Activated CD8-positive, alpha-beta memory T cell treated with anti-CD3 and anti-CD28 coated beads, Interleukin-2, amount 50 U/mL, for 4 hours (primary cell): ENCODE results near the gene TMEM145.
"Not testable (repeated sequence)": the region's sequence is repeated elsewhere in the genome, so short reads cannot be mapped to it uniquely, and the experiment has no call there.

Source experiments
- DNase-seq: peaks from one replicate; pipeline ENCODE4 v3.0.0-alpha.2; 2020

Gene TMEM145

DNA sequence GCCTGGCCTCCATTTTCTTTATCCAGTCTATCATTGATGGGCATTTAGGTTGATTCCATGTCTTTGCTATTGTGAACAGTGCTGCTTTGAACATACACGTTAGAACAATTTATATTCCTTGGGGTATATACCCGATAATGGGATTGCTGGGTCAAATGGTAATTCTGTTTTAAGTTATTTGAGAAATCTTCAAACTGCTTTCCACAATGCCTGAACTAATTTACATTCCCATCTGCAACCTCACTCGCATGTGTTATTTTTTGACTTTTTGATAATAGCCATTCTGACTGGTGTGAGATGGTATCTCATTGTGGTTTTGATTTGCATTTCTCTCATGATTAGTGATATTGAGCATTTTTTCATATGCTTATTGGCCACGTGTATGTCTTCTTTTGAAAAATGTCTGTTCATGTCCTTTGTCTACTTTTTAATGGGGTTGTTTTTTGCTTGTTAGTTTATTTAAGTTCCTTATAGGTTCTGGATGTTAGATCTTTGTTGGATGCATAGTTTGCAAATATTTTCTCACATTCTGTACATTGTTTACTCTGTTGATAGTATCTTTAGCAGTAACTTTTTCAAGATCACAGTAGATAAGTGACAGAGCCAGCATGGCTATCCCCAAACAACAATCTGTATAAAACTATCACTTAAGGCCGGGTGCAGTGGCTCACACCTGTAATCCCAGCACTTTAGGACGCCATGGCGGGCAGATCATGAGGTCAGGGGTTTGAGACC, 26.2 kb downstream of the TMEM145 start:
- not testable (repeated sequence) for DNase-seq

DNA sequence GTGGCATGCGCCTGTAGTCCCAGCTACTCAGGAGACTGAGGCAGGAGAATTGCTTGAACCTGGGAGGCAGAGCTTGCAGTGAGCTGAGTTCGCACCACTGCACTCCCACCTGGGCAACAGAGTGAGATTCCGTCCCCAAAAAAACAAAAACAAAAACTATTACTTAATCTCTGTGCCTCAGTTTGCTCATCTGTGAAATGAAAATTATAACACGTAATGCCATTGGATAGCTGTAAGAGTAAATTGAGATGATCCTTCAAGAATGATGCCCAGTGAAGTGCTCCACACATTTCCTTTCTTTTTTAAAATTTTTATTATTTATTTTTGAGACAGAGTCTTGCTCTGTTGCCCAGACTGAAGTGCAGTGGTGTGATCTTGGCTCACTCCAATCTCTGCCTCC, 26.8 kb downstream of the TMEM145 start:
- not testable (repeated sequence) for DNase-seq

DNA sequence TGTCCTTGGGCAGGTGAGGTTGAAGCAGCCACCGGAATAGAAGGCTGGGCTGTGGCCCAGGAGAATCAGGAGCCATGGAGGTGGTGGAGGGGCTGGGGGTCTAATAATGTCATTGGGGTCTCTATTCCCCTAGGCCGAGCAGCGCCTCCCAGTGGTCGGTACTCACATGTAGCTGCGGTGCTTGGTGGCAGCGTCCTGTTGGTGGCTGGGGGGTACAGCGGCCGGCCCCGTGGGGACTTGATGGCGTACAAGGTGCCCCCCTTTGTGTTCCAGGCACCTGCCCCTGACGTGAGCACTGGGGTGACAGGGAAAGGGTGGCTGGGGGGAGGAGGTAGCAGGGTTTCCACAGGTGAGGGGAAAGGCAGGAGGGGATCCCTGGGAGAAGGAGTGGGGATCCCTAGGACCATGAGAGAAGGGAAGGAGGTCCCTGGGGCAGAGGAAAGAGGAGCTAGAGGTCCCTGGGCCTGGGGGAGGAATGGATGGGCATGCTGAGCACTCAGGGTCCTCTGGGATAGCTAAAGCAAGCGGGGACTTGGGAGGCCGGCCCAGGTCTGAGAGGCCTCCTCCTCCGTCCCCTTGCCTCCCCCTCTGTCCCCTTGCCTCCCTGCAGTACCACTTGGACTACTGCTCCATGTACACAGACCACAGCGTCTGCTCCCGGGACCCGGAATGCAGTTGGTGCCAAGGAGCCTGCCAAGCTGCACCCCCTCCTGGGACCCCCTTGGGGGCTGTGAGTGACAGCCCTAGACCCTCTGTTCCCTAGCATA, 30.4 kb downstream of the TMEM145 start:
- no peak for DNase-seq

DNA sequence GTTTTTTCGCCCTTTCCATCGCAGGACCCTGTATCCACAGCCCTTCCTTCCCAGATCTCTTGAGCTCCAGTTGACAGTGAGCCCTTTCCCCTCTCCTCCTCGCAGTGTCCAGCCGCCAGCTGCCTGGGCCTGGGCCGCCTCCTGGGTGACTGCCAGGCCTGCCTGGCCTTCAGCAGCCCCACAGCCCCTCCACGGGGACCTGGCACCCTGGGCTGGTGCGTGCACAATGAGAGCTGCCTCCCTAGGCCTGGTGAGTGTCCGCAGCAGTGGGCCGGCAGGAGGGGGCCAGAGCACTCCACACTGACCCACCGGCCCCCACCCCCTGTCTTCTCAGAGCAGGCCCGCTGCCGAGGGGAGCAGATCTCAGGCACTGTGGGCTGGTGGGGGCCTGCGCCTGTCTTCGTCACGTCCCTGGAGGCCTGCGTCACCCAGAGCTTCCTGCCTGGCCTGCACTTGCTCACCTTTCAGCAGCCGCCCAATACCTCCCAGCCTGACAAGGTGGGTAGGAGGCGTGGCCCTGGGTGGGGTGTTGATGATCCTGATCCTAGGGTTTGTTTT, 31.3 kb downstream of the TMEM145 start:
- no peak for DNase-seq

DNA sequence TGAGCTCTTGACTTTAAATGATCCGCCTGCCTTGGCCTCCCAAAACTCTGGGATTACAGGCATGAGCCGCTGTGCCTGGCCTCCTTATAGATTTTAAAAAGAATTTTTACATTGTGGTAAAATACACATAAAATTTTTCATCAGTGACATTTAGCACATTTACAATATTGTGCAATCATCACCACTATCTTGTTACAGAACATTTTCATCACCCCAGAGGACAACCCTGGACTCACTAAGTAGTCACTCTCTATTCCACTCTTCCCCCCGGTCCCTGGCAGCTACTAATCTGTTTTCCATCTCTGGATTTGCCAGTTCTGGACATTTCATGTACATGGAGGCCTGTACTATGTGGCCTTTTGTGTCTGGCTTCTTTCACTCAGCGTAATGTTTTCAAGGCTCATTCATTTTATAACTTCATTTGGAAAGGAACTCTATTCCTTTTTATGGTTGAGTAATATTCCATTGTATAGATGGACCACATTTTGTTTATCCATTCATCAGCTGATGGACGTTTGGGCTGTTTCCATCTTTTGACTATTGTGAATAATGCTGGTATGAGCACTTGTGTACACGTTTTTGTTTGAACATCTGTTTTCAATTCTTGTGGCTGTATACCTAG, 32.2 kb downstream of the TMEM145 start:
- DNase-seq = no peak

DNA sequence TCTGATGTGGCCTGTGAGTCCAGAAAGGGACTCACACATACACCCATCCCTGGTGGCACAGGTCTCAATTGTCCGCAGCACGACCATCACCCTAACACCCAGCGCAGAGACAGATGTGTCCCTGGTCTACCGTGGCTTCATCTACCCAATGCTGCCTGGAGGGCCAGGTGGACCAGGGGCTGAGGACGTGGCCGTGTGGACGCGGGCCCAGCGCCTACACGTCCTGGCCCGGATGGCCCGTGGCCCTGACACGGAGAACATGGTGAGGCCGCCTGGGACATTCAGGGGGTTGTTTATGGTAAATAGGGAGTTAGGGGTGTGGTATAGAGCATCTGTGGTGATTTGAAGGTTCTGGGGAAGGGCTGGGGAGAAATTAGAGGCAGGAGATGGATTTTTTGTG, 35.1 kb downstream of the TMEM145 start:
- no peak for DNase-seq

DNA sequence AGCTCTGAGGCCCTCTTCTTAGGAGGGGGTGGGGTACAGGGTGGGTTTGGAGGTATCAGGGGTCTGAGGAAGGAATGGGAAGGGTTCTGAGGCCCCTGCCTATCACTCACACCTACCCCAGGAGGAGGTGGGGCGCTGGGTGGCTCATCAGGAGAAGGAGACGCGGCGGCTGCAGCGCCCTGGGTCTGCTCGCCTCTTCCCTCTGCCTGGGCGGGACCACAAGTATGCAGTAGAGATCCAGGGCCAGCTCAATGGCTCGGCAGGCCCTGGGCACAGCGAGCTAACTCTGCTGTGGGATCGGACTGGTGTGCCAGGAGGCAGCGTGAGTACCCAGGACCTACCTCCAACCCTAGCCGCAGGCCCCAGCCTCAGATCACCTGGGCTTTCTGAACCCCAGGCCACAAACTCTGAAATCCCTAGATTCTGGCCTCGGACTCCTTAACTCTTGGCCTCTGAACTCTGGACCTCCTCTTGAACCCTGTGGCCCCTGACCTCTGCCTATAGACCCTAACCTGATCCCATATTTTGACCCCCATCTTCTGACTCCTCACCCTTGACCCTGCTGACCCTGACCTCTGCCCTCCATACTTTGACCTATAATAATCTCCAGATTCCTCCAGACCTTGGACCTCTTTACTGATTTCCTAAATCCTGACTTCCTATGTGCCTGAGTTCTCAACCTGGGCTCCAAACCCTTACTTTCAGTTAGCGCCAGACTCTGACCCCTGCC, 36.4 kb downstream of the TMEM145 start:
- no peak for DNase-seq

DNA sequence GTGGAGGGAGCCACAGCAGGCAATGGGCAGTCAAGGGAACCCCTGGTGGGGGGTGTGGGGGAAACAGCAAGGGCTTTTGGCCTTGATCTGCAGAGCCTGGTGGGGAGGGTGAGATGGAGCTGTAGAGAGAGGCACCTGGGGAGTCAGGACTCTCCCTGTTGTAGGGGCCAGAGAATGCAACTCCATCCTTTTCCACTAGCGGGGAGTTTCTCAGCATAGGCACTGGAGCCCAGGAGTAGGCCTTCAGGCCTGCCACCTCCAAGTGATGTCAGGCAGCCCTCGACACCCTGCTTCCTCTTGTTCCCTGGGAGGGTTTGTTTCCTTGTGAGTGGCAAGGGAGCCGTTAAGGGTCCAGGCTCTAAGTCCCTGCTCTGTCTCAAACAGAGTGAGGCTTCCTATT, 37.3 kb downstream of the TMEM145 start:
- no peak for DNase-seq

DNA sequence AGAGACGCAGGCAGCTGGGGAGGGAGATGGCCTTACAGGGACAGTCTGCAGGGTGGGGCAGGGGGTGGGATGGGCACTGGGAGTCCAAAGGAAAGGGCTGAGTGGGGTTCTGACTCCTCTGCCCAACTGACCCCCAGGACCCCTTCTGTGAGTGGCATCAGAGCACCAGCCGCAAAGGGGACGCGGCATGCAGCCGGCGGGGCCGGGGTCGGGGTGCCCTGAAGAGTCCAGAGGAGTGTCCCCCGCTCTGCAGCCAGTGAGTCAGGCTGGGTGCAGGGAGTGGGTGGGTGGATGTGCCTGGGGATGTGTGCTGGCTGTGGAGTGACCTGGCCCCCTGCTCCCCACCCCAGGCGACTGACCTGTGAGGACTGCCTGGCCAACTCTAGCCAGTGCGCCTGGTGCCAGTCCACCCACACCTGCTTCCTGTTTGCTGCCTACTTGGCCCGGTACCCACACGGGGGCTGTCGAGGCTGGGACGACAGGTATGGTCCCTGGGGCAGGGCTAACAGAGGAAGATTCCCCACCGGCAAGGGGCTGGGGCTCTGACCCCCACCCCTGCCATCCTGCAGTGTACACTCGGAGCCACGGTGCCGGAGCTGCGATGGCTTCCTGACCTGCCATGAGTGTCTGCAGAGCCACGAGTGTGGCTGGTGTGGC, 38.1 kb downstream of the TMEM145 start:
- DNase-seq = no peak

DNA sequence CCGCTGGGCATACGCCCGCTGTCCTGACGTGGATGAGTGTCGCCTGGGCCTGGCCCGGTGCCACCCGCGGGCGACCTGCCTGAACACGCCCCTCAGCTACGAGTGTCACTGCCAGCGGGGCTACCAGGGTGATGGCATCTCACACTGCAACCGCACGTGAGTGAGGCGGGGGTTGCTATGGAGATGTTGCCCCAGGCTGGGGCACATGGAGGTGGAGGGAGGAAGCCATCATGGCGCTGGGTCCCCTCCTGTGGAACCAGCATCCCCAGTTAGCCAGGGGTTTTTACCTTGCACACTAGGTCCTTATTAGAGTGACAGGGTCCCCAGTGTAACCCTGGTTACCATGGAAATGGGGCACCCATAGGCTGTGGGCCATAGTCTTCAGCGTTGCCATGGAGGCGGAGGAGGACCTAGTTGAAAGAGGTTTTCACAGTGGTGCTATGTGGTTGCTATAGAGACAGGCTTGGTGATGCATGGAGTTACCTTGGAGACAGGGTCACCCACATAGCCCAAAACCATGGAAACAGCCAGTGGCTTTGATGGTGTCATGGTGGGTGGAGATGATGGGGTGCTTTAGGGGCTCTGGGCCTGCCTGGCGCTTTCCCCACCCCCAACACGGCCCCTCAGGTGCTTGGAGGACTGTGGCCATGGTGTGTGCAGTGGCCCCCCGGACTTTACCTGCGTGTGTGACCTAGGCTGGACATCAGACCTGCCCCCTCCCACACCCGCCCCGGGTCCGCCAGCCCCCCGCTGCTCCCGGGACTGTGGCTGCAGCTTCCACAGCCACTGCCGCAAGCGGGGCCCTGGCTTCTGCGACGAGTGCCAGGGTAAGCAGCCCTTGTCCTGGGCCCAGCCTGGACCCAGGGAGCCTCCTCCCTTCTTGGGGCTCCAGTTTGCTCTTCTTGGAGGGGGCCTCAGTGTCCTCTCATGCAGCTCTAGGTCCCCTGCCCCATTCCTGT, 39.5 kb downstream of the TMEM145 start:
- no peak for DNase-seq

DNA sequence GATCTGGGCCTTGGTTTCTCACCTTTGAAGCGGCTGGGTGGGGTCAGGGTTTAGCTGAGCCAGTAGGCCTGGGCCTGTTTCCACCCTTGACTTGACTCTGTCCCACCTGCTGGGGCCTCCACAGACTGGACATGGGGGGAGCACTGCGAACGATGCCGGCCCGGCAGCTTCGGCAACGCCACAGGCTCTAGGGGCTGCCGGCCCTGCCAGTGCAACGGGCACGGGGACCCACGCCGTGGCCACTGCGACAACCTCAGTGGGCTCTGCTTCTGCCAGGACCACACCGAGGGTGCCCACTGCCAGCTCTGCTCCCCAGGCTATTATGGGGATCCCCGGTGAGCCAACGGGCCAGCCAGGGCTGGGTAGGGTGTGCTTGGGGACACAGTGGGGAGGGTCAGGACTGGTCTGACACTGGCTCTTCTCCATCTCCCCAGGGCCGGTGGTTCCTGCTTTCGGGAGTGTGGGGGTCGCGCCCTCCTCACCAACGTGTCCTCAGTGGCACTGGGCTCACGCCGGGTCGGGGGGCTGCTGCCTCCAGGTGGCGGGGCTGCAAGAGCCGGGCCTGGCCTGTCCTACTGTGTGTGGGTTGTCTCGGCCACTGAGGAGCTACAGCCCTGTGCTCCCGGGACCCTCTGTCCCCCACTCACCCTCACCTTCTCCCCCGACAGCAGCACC, 40.4 kb downstream of the TMEM145 start:
- DNase-seq = no peak

DNA sequence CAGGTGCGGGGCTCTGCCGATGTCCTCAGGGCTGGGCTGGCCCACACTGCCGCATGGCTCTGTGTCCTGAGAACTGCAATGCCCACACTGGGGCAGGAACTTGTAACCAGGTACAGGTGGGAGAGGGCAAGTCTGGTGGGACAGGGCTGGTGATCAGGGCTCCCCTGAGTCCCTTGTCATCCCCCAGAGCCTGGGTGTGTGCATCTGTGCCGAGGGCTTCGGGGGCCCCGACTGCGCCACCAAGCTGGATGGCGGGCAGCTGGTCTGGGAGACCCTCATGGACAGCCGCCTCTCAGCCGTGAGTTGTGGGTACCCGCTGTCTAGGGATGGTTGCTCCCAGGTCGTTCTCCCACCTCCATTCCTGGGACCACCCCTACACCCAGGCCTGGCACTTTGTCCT, 42.8 kb downstream of the TMEM145 start:
- DNase-seq = no peak

DNA sequence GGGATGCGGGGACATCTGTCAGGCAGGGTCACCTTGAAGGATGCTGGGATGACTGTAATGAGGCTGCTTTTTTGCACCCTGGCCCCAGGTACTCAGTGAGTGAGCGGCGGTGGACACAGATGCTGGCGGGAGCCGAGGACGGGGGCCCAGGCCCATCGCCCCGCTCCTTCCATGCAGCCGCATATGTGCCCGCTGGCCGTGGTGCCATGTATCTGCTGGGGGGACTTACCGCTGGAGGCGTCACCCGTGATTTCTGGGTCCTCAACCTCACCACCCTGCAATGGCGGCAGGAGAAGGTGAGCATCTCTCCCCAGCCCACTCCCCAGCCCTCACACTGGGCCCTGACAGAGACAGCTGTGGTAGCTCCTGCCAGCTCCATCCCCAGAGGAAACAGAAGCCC, 43.6 kb downstream of the TMEM145 start:
- no peak for DNase-seq

DNA sequence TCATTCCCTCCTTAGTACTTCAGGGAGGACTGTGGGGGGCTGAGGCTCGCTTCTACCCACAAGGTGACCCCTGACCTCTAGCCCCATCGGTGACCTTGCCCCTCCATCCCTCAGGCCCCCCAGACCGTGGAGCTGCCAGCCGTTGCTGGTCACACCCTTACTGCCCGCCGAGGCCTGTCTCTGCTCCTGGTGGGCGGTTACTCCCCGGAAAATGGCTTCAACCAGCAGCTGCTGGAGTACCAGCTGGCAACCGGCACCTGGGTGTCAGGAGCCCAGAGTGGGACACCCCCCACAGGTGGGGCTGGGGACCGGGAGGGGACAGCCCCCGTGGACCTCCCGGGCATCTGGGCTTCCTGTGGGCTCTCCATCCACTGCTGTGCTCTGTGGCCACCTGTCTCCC, 44.2 kb downstream of the TMEM145 start:
- no peak for DNase-seq

DNA sequence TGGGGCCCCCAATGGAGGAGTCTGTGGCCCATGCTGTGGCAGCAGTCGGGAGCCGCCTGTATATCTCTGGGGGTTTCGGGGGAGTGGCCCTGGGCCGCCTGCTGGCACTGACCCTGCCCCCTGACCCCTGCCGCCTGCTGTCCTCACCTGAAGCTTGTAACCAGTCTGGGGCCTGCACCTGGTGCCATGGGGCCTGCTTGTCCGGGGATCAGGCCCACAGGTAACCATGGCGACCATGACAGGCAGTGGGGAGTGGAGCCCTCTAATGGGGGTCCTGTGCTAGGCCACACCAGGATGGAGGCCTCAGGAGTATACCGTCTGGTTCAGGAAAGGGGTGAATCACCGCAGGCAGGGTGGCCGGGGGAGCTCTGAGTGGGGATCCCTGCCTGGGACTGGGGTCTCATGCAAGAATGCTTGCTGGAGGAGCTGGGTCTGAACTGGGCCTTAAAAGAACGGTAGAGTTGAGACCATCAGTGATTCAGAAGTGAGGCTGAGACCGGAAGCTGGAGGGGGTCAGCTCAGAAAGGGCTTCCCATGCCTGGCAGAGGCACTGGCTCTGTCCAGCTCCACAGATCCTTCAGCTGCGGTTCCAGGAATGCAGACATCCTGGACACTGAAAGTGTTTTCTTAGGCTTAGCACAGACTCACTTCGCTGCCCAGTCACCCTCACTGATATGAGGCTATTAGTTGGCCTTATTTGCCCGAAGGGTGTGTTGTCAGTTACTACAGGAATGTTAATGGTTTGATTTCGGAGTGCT, 47.9 kb downstream of the TMEM145 start:
- DNase-seq = no peak

DNA sequence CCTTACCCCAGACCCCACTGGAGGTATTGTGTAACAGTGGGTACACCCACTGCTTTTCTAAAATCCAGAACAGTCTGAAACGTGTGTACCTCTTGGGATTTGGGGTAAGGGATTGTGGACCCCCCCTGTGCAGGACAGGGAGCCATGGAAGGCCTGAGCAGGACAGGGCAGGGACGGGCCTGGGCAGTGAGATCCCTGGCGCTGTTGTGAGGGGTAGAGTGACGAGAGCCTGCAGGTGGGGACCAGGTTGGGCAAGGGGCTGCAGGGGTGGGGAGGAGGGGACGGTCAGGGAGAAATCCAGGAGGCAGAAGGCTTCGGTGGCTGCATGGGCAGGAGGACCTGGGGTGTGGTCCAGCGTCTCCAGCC, 48.4 kb downstream of the TMEM145 start:
- no peak for DNase-seq

DNA sequence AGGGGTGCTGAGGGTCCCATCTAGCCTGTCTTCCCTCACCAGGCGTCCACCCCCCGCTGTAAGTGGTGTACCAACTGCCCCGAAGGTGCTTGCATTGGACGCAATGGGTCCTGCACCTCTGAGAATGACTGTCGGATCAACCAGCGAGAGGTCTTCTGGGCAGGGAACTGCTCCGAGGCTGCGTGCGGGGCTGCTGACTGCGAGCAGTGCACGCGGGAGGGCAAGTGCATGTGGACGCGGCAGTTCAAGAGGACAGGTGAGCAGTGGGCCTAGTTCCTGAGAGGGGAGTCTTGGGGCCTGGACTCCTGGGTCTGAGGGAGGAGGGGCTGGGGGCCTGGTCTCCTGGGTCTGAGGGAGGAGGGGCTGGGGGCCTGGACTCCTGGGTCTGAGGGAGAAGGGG, 49.2 kb downstream of the TMEM145 start:
- no peak for DNase-seq

DNA sequence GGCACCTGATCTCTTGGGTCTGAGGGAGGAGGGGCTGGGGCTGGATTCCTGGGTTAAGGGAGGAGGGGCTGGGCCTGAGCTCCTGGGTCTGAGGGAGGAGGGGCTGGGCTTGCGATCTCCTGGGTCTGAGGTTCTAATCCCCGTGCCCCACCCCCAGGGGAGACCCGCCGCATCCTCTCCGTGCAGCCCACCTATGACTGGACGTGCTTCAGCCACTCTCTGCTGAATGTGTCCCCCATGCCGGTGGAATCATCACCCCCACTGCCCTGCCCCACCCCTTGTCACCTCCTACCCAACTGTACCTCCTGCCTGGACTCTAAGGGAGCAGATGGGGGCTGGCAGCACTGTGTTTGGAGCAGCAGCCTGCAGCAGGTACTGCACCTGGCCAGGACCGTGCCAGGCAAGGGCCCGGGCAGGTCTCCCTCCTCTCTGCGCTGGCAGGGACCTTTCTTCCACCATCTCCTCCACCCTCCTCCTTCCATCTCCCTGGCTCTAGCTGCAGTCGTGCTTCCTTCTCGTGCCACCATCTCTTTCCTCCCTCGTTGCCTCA, 49.9 kb downstream of the TMEM145 start:
- DNase-seq = no peak

DNA sequence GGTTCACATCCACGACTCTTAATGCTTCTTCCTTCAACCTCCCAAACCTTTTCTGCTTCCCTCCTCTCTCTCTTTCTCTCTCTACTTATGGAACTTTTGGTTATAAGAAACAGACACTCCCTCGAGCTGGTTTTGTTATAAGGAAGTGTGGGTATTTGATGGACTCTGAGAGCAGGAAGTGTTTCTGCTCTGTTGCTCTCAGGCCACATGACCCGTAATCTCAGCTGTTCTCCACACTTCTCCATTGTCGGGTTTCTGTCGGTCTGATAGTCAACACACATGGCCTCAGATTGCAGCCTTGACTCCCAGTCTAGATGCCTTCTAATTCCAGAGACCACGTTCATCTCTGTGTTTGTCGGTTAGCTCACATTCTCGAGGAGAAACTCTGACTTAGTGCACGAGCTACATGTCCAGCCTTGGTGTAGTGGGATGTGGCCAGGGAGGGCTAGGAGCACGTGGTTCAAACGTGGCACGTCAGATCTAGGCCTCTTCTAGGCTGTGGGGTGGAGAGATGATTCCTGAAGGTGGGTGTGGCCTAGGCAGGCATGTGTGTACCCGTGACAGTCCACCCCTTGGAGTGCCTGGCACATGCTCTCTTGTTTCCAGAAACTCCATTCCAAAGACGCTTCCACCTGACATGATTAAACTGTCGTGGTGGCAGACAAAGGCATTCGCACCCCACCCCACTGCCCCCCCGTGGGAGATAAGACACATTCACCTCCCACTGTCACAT, 50.7 kb downstream of the TMEM145 start:
- DNase-seq = no peak
